ENCODE results near the gene MRS2. TPM values are rescaled to one million over a fixed set of nuclear protein-coding genes. Genes with fewer than 3 reads are reported as not detected.

MRS2 gene
- total RNA-seq, 3 donors from 2014 or later: 20.3 to 34.0 (median 26.7) TPM

- no peaks in the 10 kb centered on the region for H3K36me3 ChIP-seq
- H3K9me3 ChIP-seq: no peaks in the 10 kb centered on the region
- no peak overlapping the region for H3K4me3 ChIP-seq
- H3K27ac ChIP-seq: no peak overlapping the region
- DNase-seq (ENCODE audit: low spot score in 2 of 2): no peak
- intact Hi-C loops (cut with DNase I; ENCODE audit: low total_unique reads): no loop called here
- TF ChIP-seq CTCF (IDR thresholded peaks at IDR 0.05): no peak
- TF ChIP-seq POLR2A (IDR thresholded peaks at IDR 0.05): no peak
- no peak for TF ChIP-seq POLR2AphosphoS5 (IDR thresholded peaks at IDR 0.05)
- no peaks in the 10 kb centered on the region for H3K27me3 ChIP-seq
- no peaks in the 10 kb centered on the region for H3K4me1 ChIP-seq
These were observed 37.3 kb downstream of the MRS2 start for GRCh38 chr6:24439858-24440539.

GRCh38 chr6:24440897-24441598 is 38.3 kb downstream of the MRS2 start:
- Histone ChIP-seq H3K4me3 (no peak overlapping the region), H3K36me3 (no peaks in the 10 kb centered on the region), H3K4me1 (no peaks in the 10 kb centered on the region), H3K9me3 (no peaks in the 10 kb centered on the region), H3K27me3 (no peaks in the 10 kb centered on the region), H3K27ac (no peak overlapping the region)
- no peak for DNase-seq (ENCODE audit: low spot score in 2 of 2)
- TF ChIP-seq POLR2AphosphoS5 (IDR thresholded peaks at IDR 0.05) (no peak), CTCF (IDR thresholded peaks at IDR 0.05) (no peak), POLR2A (IDR thresholded peaks at IDR 0.05) (no peak)
- intact Hi-C loops (cut with DNase I; ENCODE audit: low total_unique reads): no loop called here

GRCh38 chr6:24441599-24441904 is 38.8 kb downstream of the MRS2 start:
- intact Hi-C loops (cut with DNase I; ENCODE audit: low total_unique reads): no loop called here
- TF ChIP-seq POLR2AphosphoS5 (IDR thresholded peaks at IDR 0.05): no peak
- no peak for TF ChIP-seq POLR2A (IDR thresholded peaks at IDR 0.05)
- no peak for TF ChIP-seq CTCF (IDR thresholded peaks at IDR 0.05)
- no peak overlapping the region for H3K4me3 ChIP-seq

GRCh38 chr6:24444588-24444987 is 41.9 kb downstream of the MRS2 start:
- H3K27ac ChIP-seq: no peak overlapping the region
- no peak for DNase-seq (ENCODE audit: low spot score in 2 of 2)
- no peaks in the 10 kb centered on the region for H3K9me3 ChIP-seq
- no peak overlapping the region for H3K4me3 ChIP-seq
- intact Hi-C loops (cut with DNase I; ENCODE audit: low total_unique reads): no loop called here
- H3K4me1 ChIP-seq: no peaks in the 10 kb centered on the region
- no peaks in the 10 kb centered on the region for H3K36me3 ChIP-seq
- no peak for TF ChIP-seq POLR2AphosphoS5 (IDR thresholded peaks at IDR 0.05)
- no peak for TF ChIP-seq POLR2A (IDR thresholded peaks at IDR 0.05)
- no peak for TF ChIP-seq CTCF (IDR thresholded peaks at IDR 0.05)
- H3K27me3 ChIP-seq: no peaks in the 10 kb centered on the region

More at GRCh38 chr6:24441599-24441904, 38.8 kb downstream of the MRS2 start:
- H3K27ac ChIP-seq: no peak overlapping the region
- no peaks in the 10 kb centered on the region for H3K4me1 ChIP-seq
- no peaks in the 10 kb centered on the region for H3K9me3 ChIP-seq
- no peaks in the 10 kb centered on the region for H3K36me3 ChIP-seq
- DNase-seq (ENCODE audit: low spot score in 2 of 2): no peak
- H3K27me3 ChIP-seq: no peaks in the 10 kb centered on the region

- no peak for TF ChIP-seq POLR2AphosphoS5 (IDR thresholded peaks at IDR 0.05)
- TF ChIP-seq CTCF (IDR thresholded peaks at IDR 0.05): no peak
- TF ChIP-seq POLR2A (IDR thresholded peaks at IDR 0.05): no peak
- Histone ChIP-seq H3K9me3 (no peaks in the 10 kb centered on the region), H3K27ac (no peak overlapping the region), H3K4me3 (no peak overlapping the region), H3K36me3 (no peaks in the 10 kb centered on the region), H3K4me1 (no peaks in the 10 kb centered on the region), H3K27me3 (no peaks in the 10 kb centered on the region)
- DNase-seq (ENCODE audit: low spot score in 2 of 2): no peak
- intact Hi-C loops (cut with DNase I; ENCODE audit: low total_unique reads): no loop called here
These were observed 43.0 kb downstream of the MRS2 start for GRCh38 chr6:24445704-24446103.

All from breast epithelium (tissue), 4 donors.